Caki2 (cell line): ENCODE data around the gene IL31. TPM values are rescaled to one million over a fixed set of nuclear protein-coding genes. Genes with fewer than 3 reads are reported as not detected.
"Not testable (repeated sequence)": the region's sequence is repeated elsewhere in the genome, so short reads cannot be mapped to it uniquely, and the experiment has no call there.

Experiments
- DNase-seq: peaks from one replicate; pipeline ENCODE4 v3.0.0-alpha.2; 2015; ENCODE audit warnings: low read depth
- in situ Hi-C: cut with HindIII; loops from 2 replicates; pipeline ENCODE4 v1.10.0; 2016; ENCODE audit warnings: low sequenced_read_pairs, low pct_unique_long_range_greater_than_20kb, mixed read lengths
- total RNA-seq: library from RNA; depleted of rRNA; stranded (reverse); fragments of >200 nt; shearing (Covaris generic); gene quantifications from 2 replicates; pipeline ENCODE4 v1.2.3, GENCODE V29; 2014; ENCODE audit warnings: low replicate concordance

IL31 gene
- total RNA-seq, 1 experiment from 2014 or later = not detected

DNA sequence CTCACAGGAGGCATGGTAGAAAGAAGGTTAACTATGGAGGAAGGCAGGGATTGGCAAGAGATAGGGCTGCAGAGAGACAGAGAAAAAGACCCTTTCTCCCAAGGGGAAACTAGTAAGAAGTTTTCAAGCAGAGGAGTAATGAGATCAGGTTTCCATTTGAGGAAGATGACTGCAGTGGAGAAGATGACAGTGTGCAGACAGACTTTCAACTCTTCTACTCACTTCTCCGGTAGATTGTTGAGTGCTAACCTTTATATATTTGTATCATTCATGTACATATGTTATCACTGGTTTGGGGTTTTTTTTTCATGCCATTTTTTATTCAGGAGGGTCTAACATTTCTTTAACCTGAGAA is 23.6 kb upstream of the IL31 start:
- no peak for DNase-seq
- in situ Hi-C loops = no loop called here

DNA sequence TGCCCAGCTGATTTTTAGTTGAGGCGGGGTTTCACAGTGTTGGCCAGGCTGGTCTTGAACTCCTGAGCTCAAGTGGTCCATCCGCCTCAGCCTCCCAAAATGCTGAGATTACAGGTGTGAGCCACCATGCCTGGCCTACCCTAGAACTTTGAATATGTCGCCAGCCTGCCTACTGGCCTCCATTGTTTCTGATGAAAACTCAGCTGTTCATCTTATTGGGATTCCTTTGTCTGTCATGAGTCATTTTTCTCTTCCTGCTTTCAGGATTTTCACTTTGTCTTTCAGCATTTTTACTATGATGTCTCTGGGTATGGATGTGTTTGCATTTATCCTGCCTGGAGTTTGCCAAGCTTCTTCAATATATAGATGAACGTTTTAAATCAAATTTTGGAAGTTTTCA is 21.4 kb upstream of the IL31 start:
- in situ Hi-C loops = no loop called here
- no peak for DNase-seq

DNA sequence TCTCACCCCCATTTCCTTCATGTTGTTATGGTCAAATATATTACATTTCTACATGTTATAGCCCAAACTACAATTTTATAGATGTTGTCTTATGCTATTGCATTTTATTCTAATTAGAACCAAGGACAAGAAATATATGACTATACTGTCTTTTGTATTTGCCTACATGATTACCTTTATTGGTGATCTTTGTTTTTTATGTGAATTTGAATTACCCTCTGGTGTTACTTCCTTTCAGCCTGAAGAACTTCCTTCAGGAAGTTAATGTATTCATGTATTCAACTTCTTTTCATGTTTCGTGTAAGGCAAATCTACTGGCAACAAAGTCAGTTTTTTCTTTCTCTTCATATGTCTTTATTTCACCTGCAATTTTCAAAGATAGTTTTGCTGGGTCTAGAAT is 20.8 kb upstream of the IL31 start:
- no peak for DNase-seq
- in situ Hi-C loops = no loop called here

DNA sequence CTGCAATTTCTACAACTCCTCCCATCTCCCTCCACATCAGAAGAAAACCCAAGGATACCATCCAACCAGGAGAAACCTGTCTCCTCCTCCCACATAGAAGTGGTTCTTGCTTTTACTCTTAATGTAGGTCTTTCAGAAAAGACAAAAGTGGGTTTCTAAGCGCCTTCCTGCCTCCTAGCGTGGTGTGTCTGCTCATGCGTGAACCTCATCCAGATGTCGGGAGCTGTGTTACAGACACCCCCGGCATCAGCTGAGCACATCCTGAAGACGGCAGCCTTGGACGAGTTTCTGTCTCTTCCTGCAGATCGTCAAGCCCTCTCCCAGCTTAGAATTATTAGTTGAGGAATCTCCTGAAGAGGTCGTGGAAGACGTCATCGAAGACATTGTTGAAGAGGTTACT is 18.4 kb upstream of the IL31 start:
- DNase-seq = no peak
- in situ Hi-C loops = no loop called here

DNA sequence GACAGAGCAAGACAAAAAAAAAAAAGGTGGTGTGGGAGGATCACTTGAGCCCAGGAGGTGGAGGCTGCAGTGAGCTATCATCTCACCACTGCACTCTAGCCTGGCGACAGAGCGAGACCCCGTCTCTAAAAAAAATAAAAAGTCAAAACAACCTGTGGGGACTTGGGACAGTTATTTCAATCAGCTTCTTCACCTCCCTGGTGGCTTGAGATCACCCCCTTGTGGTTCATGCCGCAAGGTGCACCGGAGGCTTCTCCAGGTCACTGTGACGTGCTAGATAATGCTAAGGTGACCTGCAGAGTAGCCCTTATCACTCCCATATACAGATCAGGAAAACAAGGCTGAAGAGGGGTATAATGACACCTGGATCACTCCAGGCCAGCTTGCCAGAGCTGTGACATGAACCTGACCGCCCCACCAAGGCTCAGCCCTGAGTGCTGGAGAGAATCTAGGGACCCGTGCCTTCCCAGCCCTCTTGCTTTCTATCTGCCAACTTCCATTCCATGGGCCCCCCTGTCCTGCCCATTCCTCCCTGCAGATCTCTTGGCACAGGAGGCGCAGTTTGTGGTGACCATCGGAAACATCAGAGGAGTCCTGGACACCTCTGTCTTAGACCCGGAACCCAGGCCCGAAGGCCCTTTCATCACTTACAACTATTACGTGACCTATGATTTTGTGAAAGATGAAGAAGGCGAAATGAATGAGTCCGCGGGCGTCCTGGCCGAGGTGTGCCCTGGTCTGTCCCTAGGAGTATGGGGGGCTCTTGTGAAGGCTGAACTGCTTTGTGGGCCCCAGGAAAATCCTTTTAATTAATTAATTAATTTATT is 17.0 kb upstream of the IL31 start:
- in situ Hi-C loops = no loop called here
- peak; percentile 53 for DNase-seq

DNA sequence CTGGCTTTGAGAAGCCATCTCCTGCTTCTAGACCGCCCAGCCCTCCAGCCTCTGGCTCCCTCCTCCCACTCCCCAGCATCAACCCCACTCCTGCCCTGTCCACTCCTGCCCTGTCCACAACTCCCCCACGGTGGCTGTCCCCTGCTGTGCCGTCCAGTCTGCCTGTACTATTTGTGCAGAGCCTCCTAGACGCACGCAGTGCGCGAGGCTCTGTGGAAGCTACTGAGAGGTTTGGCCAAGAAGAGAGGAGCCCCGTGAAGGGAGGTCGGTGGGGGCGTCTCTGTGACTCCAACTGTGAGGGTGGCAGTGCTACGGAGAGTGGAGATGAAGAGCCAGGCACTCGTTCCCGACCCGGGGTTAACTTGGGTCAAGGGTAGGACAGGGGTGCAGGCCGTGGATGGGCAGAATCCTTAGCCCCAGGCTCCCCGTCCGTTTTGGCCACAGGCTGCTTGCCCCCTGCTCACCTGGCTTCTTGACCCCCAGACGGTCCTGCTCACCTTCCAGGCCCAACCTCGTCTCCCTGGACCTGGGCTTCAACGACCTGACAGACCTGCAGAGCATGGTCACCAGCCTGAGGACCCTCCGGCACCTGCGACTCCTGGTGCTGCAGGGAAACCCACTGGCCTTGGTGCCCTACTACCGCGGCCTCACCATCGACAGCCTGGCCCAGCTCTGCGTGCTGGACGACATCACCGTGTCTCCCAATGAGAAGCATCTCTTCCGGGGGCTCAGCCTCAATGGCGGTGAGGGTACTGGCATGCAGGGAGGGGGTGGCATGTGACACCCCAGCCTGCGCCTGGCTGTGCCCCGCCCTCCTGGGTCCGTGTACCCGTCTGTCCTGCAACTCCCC is 15.8 kb upstream of the IL31 start:
- DNase-seq = no peak
- in situ Hi-C loops = no loop called here

DNA sequence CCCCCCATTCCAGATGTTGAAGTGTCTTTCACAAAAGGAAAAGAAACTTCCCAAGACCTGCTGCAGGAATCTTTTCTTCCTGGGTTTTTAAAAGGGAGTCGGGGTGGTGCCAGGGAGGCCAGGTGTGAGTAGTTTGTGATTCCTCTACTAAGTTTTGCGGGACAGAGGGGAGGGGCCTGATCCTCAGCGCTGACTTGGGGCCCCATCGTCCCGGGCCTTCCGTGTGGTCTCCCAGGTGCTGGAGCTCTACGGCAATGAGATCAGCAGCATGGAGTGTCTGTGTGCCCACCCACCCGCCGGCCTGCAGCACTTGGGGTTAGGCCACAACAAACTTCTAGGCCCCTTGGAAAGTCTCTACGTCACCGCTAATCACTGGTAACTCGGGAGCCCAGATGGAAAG is 13.4 kb upstream of the IL31 start:
- in situ Hi-C loops = no loop called here
- no peak for DNase-seq

DNA sequence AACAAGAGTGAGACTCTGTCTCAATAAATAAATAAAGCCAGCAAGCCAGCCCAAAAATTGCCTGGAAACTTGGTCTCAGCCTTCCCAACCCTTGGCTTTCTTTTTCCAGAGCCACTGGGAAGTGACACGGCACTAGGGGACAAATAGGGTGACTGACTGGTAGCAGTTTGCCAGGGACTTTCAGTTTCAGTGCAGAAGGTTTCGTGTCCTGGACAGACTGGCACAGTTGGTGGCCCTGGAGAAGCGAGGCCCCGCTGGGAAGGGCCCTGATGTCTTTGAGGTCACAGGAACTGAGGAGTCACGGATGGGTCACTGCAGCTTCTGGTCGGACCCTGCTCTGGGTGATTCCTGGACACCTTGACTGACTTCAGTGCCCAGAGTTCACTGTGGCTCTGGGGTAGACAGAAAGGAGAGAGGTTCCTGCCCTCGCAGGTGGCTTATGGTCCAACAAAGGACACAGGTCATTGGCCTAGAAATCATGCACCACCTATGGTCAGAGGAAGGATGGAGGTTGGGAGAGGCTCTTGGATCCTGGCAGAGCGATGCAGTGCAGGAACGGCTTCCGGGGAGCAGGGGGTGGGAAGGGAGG is 11.6 kb upstream of the IL31 start:
- DNase-seq = no peak
- in situ Hi-C loops = no loop called here

DNA sequence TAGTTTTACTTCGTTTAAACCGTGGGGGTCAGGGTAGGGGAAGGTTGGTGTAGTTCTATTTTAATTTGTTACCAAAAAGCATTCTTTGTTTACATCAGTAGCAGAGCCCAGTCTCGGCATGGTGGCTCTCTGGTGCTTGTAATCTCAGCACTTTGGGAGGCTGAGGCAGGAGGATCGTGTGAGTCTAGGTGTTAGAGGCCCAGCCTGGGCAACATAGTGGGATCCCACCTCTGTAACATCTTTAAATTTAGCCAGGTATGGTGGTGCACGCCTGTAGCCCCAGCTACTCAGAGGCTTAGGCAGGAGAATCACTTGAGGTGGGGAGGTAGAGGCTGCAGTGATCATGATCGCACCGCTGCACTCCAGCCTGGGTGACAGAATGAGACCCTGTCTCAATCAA is 11.1 kb upstream of the IL31 start:
- in situ Hi-C loops = no loop called here

DNA sequence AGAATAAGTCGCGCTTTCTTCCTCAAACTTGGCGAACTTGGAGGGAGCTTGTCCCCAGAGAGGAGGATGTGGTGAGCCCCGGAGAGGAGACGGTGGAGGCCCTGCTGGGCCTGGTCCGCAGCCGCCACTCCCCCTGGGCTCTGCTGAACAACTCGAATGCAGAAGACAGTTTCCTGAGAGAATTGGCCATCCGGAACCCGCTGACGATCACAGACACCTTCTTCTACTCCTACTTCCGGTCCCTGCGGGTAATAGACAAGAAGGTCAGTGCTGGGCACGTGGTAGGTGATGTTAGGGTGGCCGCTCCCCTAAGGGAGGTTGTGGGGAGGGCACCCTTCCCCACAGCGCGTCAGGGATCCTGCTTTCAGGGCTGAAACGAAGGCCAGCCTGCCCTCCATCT is 10.5 kb upstream of the IL31 start:
- in situ Hi-C loops = no loop called here
- DNase-seq = no peak

More for the DNA sequence above, 11.1 kb upstream of the IL31 start:
- no peak for DNase-seq

DNA sequence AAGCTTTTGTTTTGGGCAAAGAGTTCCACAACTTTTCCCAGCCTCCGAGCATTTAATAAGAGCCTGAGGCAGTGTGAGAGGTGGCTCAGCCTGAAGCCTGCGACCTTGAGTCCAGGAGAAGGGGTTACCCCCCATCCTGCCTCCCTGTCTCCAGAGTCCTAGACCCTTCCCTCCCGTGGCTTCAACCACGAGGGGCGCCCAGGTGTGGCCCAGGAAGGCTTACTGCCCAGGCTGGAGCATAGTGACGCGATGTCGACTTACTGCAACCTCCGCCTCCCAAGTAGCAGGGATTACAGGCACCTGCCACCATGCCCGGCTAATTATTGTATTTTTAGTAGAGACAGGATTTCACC is 9.5 kb upstream of the IL31 start:
- in situ Hi-C loops = no loop called here
- DNase-seq = no peak

DNA sequence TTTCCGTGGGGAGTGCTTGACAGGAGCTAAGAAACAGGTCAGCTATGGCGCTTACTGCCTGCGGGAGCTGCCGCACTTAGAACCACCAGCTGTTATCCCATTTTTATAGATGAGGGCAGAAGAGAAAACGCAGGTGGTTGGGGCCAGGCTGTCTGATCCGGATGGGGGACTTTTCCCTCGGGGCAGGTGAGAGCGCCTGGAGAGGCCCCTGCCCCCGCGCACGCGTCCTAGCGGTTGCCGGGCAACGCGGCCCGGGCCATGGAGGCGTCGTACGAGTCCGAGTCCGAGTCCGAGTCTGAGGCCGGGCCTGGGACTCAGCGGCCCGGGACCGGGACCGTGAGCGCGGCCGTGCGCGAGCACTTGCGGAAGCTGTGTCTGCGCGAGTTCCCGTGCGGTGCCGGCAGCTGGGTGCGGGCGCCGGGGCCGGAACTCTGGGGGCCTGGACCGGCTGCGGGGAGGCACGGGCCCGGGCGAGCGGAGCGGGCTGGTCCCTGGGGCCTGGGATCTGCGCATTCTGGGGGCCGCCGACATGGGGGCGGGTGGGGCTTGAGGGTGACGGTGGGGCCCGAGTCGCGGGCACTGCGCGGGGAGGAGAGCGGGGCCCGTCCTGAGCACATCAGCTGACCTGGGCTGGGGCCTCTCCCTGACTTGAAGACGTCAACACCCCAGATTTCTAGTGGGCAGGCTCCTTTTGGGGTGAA is 9.0 kb upstream of the IL31 start, which contains the start of gene LRRC43:
Gene LRRC43 (plus strand): TSS at position 237 of the 701 bp plus-strand sequence. CDS start 22 bp downstream, at position 259.
- in situ Hi-C loops = no loop called here

DNA sequence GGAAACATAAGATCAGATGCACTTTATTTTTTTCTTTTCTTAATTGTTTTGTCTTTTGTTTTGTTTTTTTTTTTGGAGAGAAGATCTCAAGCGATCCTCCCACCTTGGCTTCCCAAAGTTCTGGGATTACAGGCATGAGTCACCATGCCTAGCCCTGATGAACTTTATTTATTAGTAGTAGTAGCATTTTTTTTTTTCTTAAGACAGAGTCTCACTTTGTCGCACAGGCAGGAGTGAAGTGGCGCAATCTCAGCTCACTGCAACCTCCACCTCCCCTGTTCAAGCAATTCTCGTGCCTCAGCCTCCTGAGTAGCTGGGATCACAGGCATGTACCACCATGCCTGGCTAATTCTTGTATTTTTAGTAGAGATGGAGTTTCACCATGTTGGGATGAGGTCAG is 2.5 kb upstream of the IL31 start:
- DNase-seq, in situ Hi-C loops: not testable (repeated sequence)

More for the DNA sequence above, 9.0 kb upstream of the IL31 start, which contains the start of gene LRRC43:
- no peak for DNase-seq

DNA sequence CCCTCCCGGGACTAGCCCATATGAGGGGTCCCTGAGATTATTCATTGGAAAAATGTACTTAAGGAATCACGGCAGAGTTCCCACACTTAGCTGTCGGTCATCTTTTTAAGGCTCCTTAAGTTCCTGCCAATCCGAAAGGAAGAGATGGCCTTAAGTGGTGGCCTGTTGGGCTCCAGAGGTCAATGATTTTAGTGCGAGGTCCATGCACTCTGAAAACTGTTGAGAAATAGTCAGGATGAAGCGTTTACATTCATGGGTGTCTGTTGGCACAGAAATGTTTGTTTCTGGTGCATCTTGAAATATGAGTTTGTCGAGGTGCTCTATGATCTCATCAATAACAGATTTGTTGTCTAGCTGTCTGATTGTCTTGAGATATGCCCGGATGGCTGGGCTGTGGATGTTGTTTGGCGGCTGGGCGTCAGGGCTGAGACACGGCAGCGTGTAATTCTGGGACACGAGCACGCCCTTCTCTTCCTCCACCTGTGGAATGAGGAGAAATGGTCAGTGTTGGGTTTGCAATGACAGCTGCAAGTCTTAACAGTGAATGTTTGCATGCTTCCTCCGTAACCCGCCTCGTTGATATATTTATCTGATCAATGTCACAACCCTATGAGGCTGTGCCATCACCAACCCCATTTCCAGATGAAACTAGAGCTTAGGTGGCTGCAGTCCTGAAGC is 1.6 kb downstream of the IL31 start:
- DNase-seq = no peak
- in situ Hi-C loops = no loop called here

DNA sequence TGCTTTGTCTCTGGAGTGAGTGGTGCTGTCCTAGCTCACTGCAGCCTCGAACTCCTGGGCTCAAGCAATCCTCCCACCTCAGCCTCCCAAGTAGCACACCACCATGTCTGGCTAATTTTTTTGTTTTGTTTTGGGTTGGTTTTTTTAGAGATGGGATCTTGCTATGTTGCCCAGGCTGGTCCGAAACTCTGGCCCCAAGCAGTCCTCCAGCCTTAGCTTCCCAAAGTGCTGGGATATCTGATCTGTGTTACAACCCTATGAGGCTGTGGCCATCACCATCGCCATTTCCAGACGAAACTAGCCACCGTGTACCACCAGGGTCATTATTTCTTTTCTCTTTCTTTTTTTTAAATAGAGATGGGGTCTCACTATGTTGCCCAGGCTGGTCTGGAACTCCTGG is 2.6 kb downstream of the IL31 start:
- no peak for DNase-seq
- in situ Hi-C loops = no loop called here

DNA sequence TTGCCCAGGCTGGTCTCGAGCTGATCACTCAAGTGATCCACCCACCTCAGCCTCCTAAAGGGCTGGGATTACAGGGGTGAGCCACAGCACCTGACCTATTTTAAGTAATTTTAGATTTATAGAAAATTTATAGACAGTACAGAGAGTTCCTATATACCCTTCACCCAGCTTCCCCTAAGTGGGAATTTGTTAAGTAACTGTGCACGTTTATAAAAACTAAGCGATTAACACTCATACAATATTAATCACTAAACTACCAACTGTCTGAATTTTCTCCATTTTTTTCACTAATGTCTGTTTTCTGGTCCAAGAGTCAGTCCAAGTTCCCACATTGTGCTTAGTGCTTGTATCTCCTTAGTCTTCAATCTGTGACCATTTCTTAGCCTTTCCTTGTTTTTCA is 5.5 kb downstream of the IL31 start:
- DNase-seq = no peak
- in situ Hi-C loops = no loop called here

DNA sequence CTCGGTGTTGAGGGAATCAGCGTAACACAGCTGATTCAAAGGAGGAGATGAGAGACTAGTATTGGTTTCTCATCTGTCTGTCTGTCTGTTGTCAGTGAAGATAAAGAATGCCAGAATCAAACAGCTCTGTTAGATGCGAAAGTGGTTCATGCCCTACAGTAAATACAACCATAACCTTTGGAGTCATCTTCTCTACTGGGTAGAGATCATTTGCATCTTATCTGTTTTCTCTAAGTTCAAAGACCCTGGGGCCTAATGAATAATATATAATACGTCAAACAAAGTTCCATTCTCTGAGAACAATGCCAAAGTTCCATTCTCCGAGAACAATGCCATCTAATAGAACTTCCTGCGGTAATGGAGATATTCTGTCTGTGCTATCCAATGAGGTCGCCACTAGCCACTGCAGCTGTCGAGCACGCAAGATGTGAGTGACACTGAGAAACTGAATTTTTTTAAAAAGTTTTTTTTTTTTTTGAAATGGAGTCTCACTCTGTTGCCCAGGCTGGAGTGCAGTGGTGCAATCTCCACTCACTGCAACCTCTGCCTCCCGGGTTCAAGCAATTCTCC is 6.6 kb downstream of the IL31 start:
- DNase-seq = no peak
- in situ Hi-C loops = no loop called here
